Mucosa of stomach (tissue), 1 donor: Measurements from ENCODE around the gene DNAH10.

ENCODE experiments used
- H3K27me3 ChIP-seq: one replicate; pipeline ENCODE4 v1.7.0; 2013; ENCODE audit warnings: mild to moderate bottlenecking, low read length; ENCODE audit not compliant: control insufficient read depth, insufficient read depth
- H3K36me3 ChIP-seq: one replicate; pipeline ENCODE4 v1.7.0; 2013; ENCODE audit warnings: low read length; ENCODE audit not compliant: control insufficient read depth, insufficient read depth
- H3K4me1 ChIP-seq: one replicate; pipeline ENCODE4 v1.7.0; 2013; ENCODE audit warnings: mild to moderate bottlenecking, low read length; ENCODE audit not compliant: control insufficient read depth, insufficient read depth
- H3K4me3 ChIP-seq: one replicate; pipeline ENCODE4 v1.7.0; 2013; ENCODE audit warnings: low read length
- H3K9ac ChIP-seq: one replicate; pipeline ENCODE4 v1.7.0; 2013; ENCODE audit warnings: mild to moderate bottlenecking, low read length, moderate library complexity
- H3K9me3 ChIP-seq: one replicate; pipeline ENCODE4 v1.7.0; 2013; ENCODE audit warnings: mild to moderate bottlenecking, low read length, moderate library complexity; ENCODE audit not compliant: control insufficient read depth
- donor health status: Pancreatic carcinoma.

Gene DNAH10

GRCh38 chr12:123805173-123805572 is 43.1 kb downstream of the DNAH10 start:
- Histone ChIP-seq H3K9me3 (no peaks in the 10 kb centered on the region), H3K27me3 (peaks cover 4% of the 10 kb centered on the region), H3K4me3 (no peak overlapping the region), H3K4me1 (no peaks in the 10 kb centered on the region), H3K36me3 (no peaks in the 10 kb centered on the region), H3K9ac (no peak overlapping the region)

- no peak overlapping the region for H3K4me3 ChIP-seq
- H3K27me3 ChIP-seq = peaks cover 4% of the 10 kb centered on the region
- H3K36me3 ChIP-seq = no peaks in the 10 kb centered on the region
- H3K9me3 ChIP-seq = no peaks in the 10 kb centered on the region
- no peak overlapping the region for H3K9ac ChIP-seq
- no peaks in the 10 kb centered on the region for H3K4me1 ChIP-seq
These were observed 44.9 kb downstream of the DNAH10 start for GRCh38 chr12:123807002-123807401.

- Histone ChIP-seq H3K4me1 (no peaks in the 10 kb centered on the region), H3K27me3 (peaks cover 4% of the 10 kb centered on the region), H3K9me3 (no peaks in the 10 kb centered on the region), H3K36me3 (no peaks in the 10 kb centered on the region), H3K9ac (no peak overlapping the region), H3K4me3 (no peak overlapping the region)
These were observed 45.6 kb downstream of the DNAH10 start for GRCh38 chr12:123807670-123808069.

GRCh38 chr12:123808167-123808566 is 46.1 kb downstream of the DNAH10 start:
- Histone ChIP-seq H3K4me1 (no peaks in the 10 kb centered on the region), H3K4me3 (no peak overlapping the region), H3K9me3 (no peaks in the 10 kb centered on the region)

GRCh38 chr12:123813349-123813748 is 51.2 kb downstream of the DNAH10 start:
- H3K4me3 ChIP-seq = no peak overlapping the region
- H3K9ac ChIP-seq = no peak overlapping the region
- no peaks in the 10 kb centered on the region for H3K9me3 ChIP-seq
- H3K36me3 ChIP-seq = no peaks in the 10 kb centered on the region
- no peaks in the 10 kb centered on the region for H3K27me3 ChIP-seq
- no peaks in the 10 kb centered on the region for H3K4me1 ChIP-seq

More at GRCh38 chr12:123808167-123808566, 46.1 kb downstream of the DNAH10 start:
- H3K9ac ChIP-seq = no peak overlapping the region
- peaks cover 4% of the 10 kb centered on the region for H3K27me3 ChIP-seq
- no peaks in the 10 kb centered on the region for H3K36me3 ChIP-seq

- H3K36me3 ChIP-seq = no peaks in the 10 kb centered on the region
- no peaks in the 10 kb centered on the region for H3K27me3 ChIP-seq
- H3K9ac ChIP-seq = no peak overlapping the region
- H3K4me1 ChIP-seq = no peaks in the 10 kb centered on the region
- no peak overlapping the region for H3K4me3 ChIP-seq
- H3K9me3 ChIP-seq = no peaks in the 10 kb centered on the region
These were observed 53.9 kb downstream of the DNAH10 start for GRCh38 chr12:123815968-123816367.

- no peaks in the 10 kb centered on the region for H3K27me3 ChIP-seq
- H3K4me1 ChIP-seq = no peaks in the 10 kb centered on the region
- H3K9me3 ChIP-seq = no peaks in the 10 kb centered on the region
- H3K4me3 ChIP-seq = no peak overlapping the region
- no peaks in the 10 kb centered on the region for H3K36me3 ChIP-seq
- no peak overlapping the region for H3K9ac ChIP-seq
These were observed 54.9 kb downstream of the DNAH10 start for GRCh38 chr12:123816896-123817537.

- Histone ChIP-seq H3K9me3 (no peaks in the 10 kb centered on the region), H3K27me3 (no peaks in the 10 kb centered on the region), H3K36me3 (no peaks in the 10 kb centered on the region), H3K9ac (no peak overlapping the region), H3K4me3 (no peak overlapping the region), H3K4me1 (no peaks in the 10 kb centered on the region)
These were observed 60.7 kb downstream of the DNAH10 start for GRCh38 chr12:123822804-123823203.

GRCh38 chr12:123828120-123828519 is 66.0 kb downstream of the DNAH10 start:
- Histone ChIP-seq H3K9me3 (no peaks in the 10 kb centered on the region), H3K4me1 (no peaks in the 10 kb centered on the region), H3K27me3 (no peaks in the 10 kb centered on the region), H3K4me3 (no peak overlapping the region), H3K36me3 (no peaks in the 10 kb centered on the region), H3K9ac (no peak overlapping the region)

- no peaks in the 10 kb centered on the region for H3K9me3 ChIP-seq
- no peaks in the 10 kb centered on the region for H3K36me3 ChIP-seq
- H3K4me1 ChIP-seq = no peaks in the 10 kb centered on the region
- no peak overlapping the region for H3K9ac ChIP-seq
- no peak overlapping the region for H3K4me3 ChIP-seq
- no peaks in the 10 kb centered on the region for H3K27me3 ChIP-seq
These were observed 66.9 kb downstream of the DNAH10 start for GRCh38 chr12:123828854-123829547.

- Histone ChIP-seq H3K27me3 (no peaks in the 10 kb centered on the region), H3K4me1 (no peaks in the 10 kb centered on the region), H3K36me3 (no peaks in the 10 kb centered on the region), H3K9me3 (no peaks in the 10 kb centered on the region), H3K4me3 (no peak overlapping the region), H3K9ac (no peak overlapping the region)
These were observed 67.5 kb downstream of the DNAH10 start for GRCh38 chr12:123829561-123829960.

GRCh38 chr12:123830675-123831074 is 68.6 kb downstream of the DNAH10 start:
- H3K36me3 ChIP-seq = no peaks in the 10 kb centered on the region
- H3K4me3 ChIP-seq = no peak overlapping the region
- no peak overlapping the region for H3K9ac ChIP-seq
- no peaks in the 10 kb centered on the region for H3K9me3 ChIP-seq
- no peaks in the 10 kb centered on the region for H3K4me1 ChIP-seq
- no peaks in the 10 kb centered on the region for H3K27me3 ChIP-seq
